HFFc6 (cell line): Measurements from ENCODE around the gene NRIP3. TPM values are rescaled to one million over a fixed set of nuclear protein-coding genes. Genes with fewer than 3 reads are reported as not detected.
"Not testable (repeated sequence)": the region's sequence is repeated elsewhere in the genome, so short reads cannot be mapped to it uniquely, and the experiment has no call there.

Experiments
- DNase-seq: peaks from one replicate; pipeline ENCODE4 v3.0.0-alpha.2; 2018
- H3K27ac Mint-ChIP-seq: 2 replicates; pipeline ENCODE4 v1.8.0; 2020; ENCODE audit warnings: mild to moderate bottlenecking, mixed read lengths
- H3K27me3 Mint-ChIP-seq: 2 replicates; pipeline ENCODE4 v1.8.0; 2021; ENCODE audit warnings: mild to moderate bottlenecking, moderate library complexity, mixed read lengths; ENCODE audit not compliant: insufficient read depth
- H3K36me3 Mint-ChIP-seq: 2 replicates; pipeline ENCODE4 v1.8.0; 2021; ENCODE audit warnings: low read depth, mixed read lengths
- H3K4me1 Mint-ChIP-seq: 2 replicates; pipeline ENCODE4 v1.8.0; 2020; ENCODE audit warnings: low read depth, mixed read lengths
- H3K4me3 Mint-ChIP-seq: 2 replicates; pipeline ENCODE4 v1.8.0; 2020; ENCODE audit warnings: mild to moderate bottlenecking, moderate library complexity, mixed read lengths
- H3K9me3 Mint-ChIP-seq: 2 replicates; pipeline ENCODE4 v1.8.0; 2020; ENCODE audit warnings: mild to moderate bottlenecking, mixed read lengths
- total RNA-seq, 6 experiments: library from RNA; stranded (reverse); fragmentation: NEBNext Ultra II Directional; extraction: Animal tissue kit (Norgen Biotek cat#: 25700); gene quantifications; 2 replicates in 1 of 6; 3 replicates in 5 of 6; pipeline ENCODE4 v1.2.3, GENCODE V29; 2021
- TF ChIP-seq, protein P1 (sequence below): fragments of 200-600 bp; sonication (generic); IDR thresholded peaks from 2 replicates; pipeline ENCODE4 v1.5.0; 2021; ENCODE audit warnings: antibody characterized with exemption, mild to moderate bottlenecking

Gene NRIP3
- total RNA-seq, 6 experiments from 2014 or later, result 7.8 to 18.6 (median 16.2) TPM

DNA sequence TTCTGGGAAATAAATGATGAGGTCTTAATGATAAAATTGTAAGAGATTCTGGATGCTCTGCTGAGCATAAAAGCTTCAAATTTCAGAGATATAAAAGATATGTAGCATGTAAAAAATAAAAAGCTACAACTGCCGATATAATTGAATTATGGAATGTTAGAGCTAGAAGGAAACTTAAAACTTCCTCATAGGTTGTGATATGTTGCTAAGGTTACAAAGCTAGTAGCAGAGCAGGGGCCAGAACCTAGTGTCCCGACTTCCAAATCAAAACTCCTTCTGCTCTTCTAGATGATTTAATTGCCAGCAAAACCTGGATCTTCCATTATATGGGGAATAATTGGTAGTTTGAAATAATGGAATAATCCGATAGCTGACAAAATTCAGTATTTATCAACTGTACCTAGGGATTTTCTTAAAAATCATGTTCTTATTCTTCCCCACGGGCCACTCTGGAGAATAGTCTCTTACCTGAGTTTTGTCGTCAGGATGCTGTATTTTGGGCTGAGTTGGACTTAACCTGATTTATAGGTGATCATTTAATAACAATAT, 61.2 kb downstream of the NRIP3 start, which contains the start of gene ASCL3:
ASCL3 (minus strand) TSS at position 499 of the 549 bp plus-strand sequence. CDS start 4,855 bp downstream, outside the sequence.
- H3K36me3 Mint-ChIP-seq, result peaks cover 8% of the 10 kb centered on the region
- peaks cover 1% of the 10 kb centered on the region; the same call in 1 of the 2 replicates for H3K27me3 Mint-ChIP-seq
- no peak within 1 kb of the TSS for H3K27ac Mint-ChIP-seq
- no peak for DNase-seq
- TF ChIP-seq, protein P1, sequence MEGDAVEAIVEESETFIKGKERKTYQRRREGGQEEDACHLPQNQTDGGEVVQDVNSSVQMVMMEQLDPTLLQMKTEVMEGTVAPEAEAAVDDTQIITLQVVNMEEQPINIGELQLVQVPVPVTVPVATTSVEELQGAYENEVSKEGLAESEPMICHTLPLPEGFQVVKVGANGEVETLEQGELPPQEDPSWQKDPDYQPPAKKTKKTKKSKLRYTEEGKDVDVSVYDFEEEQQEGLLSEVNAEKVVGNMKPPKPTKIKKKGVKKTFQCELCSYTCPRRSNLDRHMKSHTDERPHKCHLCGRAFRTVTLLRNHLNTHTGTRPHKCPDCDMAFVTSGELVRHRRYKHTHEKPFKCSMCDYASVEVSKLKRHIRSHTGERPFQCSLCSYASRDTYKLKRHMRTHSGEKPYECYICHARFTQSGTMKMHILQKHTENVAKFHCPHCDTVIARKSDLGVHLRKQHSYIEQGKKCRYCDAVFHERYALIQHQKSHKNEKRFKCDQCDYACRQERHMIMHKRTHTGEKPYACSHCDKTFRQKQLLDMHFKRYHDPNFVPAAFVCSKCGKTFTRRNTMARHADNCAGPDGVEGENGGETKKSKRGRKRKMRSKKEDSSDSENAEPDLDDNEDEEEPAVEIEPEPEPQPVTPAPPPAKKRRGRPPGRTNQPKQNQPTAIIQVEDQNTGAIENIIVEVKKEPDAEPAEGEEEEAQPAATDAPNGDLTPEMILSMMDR, result no peak
- no peak within 1 kb of the TSS for H3K4me3 Mint-ChIP-seq
- no peaks in the 10 kb centered on the region for H3K4me1 Mint-ChIP-seq
- no peaks in the 10 kb centered on the region for H3K9me3 Mint-ChIP-seq

DNA sequence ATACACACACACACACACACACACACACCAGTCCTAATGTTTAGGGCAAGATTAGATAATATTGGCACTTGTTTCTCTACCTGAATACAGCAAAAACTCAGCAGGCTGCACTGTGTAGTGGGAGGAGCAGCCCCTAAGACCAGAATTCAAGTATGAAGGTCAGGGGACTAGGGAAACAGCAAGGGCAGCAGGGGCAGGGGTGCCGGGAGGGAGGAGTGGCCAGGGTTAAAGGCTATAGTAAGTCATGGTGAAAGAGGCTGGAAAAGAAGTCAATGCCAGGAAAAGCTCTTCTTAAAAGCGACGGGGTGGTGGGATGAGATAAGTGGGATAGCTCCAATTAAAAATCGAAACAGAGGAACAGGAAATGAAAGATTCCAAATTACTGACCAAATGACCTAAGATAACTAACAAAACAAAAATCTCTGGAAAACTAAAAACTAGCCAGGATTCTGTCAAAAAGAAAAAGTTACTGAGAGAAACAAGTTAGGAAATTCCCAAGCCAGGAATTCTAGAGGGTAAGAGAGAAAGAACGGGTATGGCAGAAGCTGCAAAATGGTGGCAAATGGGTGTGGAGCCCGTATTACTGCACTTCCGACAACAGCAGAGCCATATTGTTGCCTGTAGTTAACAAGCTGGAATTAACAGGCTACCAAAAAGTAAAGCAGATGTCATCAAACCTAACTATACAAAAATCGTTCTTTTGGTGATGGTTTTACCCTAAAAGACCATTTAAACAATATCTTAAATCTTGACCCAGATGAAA, 62.3 kb downstream of the NRIP3 start:
- Mint-ChIP-seq H3K4me3 (no peak overlapping the region), H3K27ac (no peak overlapping the region), H3K4me1 (no peaks in the 10 kb centered on the region), H3K9me3 (no peaks in the 10 kb centered on the region), H3K27me3 (peaks cover 1% of the 10 kb centered on the region; the same call in 1 of the 2 replicates), H3K36me3 (no peaks in the 10 kb centered on the region)
- TF ChIP-seq, protein P1, result no peak
- DNase-seq, result no peak

DNA sequence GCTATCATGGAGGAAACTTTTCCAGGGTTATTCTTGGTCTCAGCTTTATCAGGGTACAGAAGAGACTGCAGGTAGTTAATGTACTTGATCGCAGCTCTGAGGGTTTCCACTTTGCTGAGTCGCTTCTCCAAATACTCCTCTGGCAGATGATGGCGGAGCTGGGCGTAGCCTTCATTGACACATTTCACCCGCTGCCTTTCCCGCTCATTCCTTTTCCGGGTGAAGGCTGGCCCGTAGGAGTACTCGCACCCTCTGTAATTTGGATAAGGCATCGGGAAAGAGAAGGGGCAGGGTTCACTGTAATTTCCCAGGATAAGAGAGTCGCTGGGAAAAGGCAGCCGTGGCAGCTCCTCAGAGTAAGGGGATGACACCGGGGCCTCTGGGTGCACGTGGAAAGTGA, 66.1 kb downstream of the NRIP3 start:
- no peak overlapping the region for H3K27ac Mint-ChIP-seq
- no peaks in the 10 kb centered on the region for H3K9me3 Mint-ChIP-seq
- peaks cover 15% of the 10 kb centered on the region for H3K4me1 Mint-ChIP-seq
- TF ChIP-seq, protein P1, result no peak
- H3K27me3 Mint-ChIP-seq, result peaks cover 1% of the 10 kb centered on the region
- no peak for DNase-seq
- no peak overlapping the region for H3K4me3 Mint-ChIP-seq
- H3K36me3 Mint-ChIP-seq, result no peaks in the 10 kb centered on the region

DNA sequence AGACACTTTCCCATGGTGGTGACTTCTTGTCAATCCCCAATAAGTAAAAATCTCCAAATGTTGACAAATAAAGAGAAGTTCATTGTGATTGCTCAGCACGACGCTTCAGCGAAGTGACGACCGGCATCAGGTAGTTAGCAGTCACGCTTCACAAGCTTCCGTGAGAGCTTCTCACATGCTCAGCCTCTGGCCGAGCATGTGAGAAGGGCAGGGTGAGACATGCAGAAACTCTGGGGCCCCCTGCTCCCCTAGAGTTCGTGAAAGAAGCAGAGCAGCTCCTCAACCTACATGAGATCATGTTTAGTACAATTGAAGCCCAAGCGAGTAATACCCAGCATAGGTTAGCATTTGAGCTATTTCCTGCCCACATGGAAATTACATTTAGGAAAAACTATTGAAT, 66.6 kb downstream of the NRIP3 start:
- Mint-ChIP-seq H3K4me1 (peaks cover 15% of the 10 kb centered on the region), H3K27me3 (peaks cover 1% of the 10 kb centered on the region), H3K9me3 (no peaks in the 10 kb centered on the region), H3K4me3 (no peak overlapping the region), H3K27ac (no peak overlapping the region), H3K36me3 (no peaks in the 10 kb centered on the region)
- DNase-seq, result no peak
- TF ChIP-seq, protein P1, result no peak

DNA sequence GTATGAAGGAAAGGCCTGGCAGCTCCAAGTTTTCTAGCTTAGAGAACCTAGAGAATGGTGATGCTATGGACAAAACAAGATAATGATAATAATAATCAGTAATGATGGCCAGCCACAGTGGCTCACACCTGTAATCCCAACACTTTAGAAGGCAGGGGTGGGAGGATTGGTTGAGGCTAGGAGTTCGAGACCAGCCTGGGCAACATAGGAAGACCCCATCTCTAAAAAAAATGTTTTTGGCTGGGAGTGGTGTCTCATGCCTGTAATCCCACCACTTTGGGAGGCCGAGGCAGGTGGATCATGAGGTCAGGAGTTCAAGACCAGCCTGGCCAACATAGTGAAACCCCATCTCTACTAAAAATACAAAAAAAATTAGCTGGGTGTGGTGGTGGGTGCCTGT, 68.0 kb downstream of the NRIP3 start:
- DNase-seq, H3K27ac Mint-ChIP-seq, H3K27me3 Mint-ChIP-seq: not testable (repeated sequence)

More for the DNA sequence above, 68.0 kb downstream of the NRIP3 start:
- peaks cover 15% of the 10 kb centered on the region for H3K4me1 Mint-ChIP-seq
- H3K4me3 Mint-ChIP-seq, H3K36me3 Mint-ChIP-seq, H3K9me3 Mint-ChIP-seq: not testable (repeated sequence)
